ENCODE results near the gene REST.
"Not testable (repeated sequence)": the region's sequence is repeated elsewhere in the genome, so short reads cannot be mapped to it uniquely, and the experiment has no call there.

Gene REST, protein sequence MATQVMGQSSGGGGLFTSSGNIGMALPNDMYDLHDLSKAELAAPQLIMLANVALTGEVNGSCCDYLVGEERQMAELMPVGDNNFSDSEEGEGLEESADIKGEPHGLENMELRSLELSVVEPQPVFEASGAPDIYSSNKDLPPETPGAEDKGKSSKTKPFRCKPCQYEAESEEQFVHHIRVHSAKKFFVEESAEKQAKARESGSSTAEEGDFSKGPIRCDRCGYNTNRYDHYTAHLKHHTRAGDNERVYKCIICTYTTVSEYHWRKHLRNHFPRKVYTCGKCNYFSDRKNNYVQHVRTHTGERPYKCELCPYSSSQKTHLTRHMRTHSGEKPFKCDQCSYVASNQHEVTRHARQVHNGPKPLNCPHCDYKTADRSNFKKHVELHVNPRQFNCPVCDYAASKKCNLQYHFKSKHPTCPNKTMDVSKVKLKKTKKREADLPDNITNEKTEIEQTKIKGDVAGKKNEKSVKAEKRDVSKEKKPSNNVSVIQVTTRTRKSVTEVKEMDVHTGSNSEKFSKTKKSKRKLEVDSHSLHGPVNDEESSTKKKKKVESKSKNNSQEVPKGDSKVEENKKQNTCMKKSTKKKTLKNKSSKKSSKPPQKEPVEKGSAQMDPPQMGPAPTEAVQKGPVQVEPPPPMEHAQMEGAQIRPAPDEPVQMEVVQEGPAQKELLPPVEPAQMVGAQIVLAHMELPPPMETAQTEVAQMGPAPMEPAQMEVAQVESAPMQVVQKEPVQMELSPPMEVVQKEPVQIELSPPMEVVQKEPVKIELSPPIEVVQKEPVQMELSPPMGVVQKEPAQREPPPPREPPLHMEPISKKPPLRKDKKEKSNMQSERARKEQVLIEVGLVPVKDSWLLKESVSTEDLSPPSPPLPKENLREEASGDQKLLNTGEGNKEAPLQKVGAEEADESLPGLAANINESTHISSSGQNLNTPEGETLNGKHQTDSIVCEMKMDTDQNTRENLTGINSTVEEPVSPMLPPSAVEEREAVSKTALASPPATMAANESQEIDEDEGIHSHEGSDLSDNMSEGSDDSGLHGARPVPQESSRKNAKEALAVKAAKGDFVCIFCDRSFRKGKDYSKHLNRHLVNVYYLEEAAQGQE

DNA sequence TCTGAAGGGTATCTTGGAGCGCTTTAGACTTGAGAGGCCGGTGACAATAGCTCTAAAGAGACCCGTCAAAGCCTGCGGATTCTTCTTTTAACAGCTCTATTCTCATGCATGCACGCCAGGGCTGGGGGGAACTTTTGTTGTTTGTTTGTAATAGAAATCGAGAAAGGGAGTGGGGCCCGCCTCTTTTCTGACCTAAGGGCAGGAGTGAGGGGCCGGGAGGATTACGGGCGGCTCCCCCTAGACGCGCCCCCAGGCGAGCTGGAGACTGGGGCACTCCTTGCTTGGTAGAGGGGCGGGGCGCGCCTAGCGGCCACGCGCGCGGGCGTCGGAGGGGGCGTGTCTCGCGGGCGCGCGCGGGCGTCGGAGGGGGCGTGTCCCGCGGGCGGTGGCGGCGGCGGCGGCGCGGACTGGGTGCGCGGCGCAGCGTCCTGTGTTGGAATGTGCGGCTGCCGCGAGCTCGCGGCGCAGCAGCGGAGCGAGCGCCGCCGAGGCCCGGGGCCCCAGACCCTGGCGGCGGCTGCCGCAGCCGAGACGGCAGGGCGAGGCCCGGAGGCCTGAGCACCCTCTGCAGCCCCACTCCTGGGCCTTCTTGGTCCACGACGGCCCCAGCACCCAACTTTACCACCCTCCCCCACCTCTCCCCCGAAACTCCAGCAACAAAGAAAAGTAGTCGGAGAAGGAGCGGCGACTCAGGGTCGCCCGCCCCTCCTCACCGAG, at the start of gene REST:
Gene REST, plus strand, starts transcription at position 412 of the 717 bp plus-strand sequence. CDS start 2,739 bp downstream, outside the sequence.
- peak; percentile 80 for DNase-seq

DNA sequence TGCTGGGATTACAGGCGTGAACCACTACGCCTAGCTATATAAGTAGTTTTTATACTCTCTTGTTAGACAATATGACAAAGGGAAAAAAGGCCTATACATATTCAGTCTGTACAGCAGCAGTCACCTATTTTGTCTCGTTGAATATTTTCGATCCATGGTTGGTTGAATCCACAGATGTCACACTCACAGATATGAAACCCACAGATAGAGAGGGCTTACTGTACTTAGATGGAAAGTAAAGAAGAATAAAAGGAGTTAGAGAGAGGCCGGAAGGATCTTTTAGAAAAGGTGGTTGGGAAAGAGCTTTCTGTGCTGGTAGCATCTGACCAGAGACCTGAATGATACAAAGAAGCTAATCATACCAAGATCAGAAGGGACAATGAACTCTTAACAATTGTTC, 47.9 kb upstream of the REST start:
- no peak for DNase-seq

DNA sequence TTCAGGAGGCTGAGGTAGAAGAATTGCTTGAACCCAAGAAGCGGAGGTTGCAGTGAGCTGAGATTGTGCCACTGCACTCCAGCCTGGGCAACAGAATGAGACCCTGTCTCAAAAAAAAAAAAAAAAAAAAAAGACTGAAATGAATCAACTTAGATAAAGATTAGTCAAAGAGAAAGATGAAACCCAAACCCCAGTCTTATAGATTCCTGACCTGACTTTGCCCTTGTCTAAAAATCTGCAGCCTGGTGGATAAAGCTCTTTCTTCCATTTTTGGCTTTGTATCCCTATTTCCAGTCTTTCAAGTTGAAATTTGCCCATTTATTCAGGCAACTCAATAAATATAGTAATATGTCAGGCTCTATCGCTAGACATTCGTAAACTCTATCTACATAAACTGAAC, 46.9 kb upstream of the REST start:
- DNase-seq, result no peak

DNA sequence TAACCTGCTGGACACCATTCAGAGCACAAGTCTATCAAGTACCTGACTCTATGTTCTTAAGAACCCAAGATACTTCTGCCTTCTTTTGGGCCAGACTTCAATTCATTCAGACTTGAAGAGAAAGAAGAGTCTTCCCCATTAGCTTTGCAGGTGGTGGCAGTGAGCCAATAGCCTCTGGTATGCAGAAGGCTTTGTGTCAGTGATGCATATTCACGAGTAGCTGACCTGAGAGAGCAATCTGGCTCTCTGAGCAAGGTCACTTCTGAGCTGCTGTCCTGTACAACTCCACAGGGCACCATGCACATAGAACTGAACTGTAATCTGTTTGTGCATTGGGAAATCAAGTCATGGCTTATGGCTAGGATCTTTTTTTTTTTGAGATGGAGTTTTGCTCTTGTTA, 46.3 kb upstream of the REST start:
- DNase-seq, result no peak

DNA sequence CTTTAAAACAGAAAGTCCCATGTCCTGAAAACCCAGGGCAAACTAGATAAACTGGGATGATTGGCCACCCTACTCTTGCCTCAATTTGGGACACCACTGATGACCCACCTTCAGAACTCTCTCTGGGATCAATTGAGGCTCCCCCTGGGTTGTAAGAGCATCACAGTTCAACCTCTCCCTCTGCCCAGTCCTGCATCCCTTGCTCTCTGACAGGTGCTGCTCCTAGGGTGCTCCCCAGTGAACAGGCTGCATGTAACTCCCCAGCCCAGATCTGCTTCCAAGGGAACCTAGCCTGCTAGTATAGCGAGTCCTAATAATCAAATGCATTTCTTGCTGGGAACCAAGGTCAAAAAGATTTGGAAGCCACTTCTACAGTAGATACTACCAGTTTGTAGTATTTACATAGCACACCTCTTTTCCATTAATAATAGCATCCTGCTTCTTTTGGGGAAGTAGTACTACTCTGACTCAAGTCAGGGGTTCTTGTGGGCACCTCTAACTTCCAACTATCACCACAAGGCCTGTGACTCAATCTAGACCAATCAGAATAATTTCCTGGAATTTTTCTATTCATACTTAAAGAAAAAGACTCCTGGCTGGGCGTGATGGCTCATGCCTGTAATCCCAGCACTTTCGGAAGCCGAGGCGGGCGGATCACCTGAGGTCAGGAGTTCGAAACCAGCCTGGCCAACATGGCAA, 44.1 kb upstream of the REST start:
- DNase-seq, result no peak

DNA sequence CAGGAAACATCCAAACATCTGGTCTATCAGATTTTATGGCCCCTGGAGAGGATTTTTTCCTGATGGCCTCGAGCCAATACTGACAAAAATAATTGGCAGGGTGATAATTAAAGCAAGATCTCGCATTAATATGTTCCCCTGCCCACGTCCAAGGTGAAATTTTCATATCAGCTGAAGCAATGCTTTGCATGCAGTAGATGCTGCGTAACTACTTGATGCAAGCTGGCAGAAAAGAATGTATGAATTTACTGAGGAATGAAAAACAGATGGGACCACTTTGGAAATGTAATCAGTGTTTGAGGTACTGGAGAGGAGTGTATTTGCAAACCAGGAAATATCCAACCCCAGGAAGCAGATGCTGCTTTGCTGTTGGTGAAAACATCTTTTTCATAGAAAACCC, 36.8 kb upstream of the REST start:
- no peak for DNase-seq

DNA sequence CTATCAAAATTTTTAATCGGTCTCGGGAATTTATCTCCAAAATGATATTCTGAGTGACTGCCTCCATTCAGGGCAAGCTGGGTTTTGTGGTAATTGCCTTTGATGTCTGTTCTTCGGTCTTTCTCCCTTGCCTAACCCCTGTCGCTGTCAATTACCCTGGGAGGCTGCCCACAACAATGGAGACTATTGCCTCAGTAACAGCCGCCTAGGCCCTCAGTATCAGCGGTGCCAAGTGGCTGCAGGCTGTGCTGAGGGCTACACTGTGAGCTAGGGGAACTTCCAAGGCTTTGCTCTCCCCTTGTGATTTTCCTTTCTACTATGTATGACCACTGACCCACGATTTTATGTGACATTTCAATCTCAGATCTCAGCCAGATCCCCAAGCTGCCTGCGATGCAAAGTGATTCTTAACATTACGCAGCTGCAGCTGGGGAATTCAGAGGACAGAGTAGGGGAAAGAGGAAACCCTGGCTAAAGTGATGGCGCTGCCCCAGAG, 36.3 kb upstream of the REST start:
- DNase-seq, result no peak

DNA sequence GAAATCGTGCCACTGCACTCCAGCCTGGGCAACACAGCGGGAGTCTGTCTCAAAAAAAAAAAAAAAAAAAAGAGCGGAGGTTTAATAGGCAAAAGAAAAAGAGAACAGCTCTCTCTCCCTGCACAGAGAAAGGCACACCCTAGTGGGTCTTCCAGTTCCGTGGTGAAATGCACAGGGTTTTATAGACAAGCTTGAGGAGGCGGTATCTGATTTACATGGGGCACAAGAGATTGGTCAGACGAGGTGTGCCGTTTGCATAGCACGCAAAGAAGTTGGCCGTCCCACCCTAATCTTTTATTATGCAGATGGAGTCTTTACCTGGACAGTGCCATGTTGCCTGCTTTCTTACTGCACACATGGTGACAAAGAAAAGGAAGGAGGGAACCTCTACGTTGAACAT, 33.5 kb upstream of the REST start:
- DNase-seq, result no peak

DNA sequence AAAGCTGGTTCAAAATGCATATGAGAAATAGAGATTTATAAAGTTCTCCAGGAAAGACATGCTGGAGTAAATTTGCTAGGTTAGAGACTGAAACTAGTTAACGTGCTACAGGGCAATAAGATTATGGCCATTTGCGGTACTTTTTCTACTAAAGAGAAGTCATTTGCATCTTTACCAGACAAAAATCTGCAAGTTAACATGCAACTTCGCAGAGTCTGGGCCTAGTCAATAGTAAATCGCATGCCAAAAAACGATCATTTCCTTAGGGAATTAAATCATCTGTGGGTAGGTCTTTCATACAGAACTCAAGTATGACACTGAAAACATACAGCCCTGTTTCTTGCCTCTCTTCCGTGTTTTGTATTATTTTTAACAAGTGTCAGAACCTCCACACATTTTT, 32.8 kb upstream of the REST start:
- no peak for DNase-seq

DNA sequence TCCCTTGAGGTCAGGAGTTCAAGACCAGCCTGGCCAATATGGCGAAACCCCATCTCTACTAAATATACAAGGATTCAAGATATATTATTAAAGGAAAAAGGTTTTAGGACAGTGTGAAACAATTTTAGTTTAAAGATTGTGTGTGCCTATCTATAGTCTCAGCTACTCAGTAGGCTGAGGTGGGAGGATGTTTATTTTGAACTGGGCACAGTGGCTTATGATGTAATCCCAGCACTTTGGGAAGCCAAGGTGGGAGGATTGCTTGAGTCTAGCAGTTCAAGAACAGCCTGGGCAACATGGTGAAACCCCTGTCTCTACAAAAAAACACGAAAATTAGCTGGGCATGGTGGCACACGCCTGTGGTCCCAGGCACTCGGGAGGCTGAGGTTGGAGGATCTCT, 31.4 kb upstream of the REST start:
- DNase-seq, result no peak

DNA sequence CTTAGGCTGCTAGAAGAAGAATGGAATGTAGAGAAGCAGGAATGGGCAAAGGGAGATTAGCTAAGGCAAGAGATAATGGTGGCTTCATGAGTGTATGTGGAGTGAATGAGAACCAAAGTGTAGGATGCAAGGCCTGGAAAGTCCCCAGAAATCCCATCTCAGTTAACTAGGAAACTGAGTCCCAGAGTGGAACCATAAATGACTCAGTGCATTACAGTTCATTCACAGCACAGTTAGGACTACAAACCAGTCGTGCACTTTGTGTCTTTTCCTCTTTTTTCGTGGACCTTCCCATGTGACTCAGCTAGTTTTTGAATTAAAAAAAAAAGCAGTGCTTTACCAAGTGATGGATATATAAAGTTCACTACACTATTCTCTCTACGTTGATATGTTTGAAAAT, 27.7 kb upstream of the REST start:
- DNase-seq, result no peak

DNA sequence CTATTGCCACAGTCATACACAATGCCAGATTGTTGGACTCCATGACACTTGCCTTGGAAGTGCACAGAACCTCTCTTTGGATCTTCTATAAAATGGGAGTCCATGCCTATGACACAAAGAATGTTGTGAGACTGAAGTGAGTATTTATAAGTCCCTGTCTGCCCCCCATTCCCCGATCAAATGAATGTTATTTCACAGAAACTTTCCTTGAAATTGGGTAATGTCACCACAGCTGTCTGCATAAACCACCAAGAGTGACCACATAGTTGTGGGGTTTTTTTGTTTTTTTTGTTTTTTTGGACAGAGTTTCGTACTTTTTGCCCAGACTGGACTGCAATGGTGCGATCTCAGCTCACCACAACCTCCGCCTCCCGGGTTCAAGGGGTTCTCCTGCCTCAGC, 27.1 kb upstream of the REST start:
- no peak for DNase-seq

DNA sequence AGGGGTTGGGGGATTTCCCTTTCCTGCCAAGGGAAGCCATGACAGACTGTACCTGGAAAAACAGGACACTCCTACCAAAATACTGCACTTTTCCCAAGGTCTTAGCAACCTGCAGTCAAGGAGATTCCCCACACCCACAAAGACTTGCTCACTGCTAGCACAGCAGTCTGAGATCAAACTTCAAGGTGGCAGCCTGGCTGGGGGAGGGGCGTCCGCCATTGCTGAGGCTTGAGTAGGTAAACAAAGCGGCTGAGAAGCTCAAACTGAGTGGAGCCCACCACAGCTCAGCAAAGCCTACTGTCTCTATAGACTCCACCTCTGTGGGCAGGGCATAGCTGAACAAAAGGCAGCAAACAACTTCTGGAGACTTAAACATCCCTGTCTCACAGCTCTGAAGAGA, 23.2 kb upstream of the REST start:
- not testable (repeated sequence) for DNase-seq

DNA sequence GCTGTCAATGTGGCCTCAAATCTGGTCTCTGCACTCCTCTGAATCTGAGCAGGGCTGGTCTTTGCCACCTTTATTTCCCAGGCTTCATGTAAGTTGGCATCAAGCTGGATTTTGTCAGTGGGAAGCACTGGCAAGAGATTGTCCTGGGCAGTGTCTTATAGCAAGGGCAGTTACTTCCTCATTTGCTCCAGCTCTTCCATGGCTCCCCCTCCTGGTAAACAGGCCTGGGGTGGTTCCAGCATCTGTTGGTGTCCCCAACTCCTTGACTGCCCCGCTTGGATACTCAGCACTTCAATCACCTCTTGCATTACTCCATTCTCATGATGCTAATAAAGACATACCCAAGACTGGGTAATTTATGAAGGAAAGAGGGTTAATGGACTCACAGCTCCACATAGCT, 15.0 kb upstream of the REST start:
- DNase-seq, result no peak

DNA sequence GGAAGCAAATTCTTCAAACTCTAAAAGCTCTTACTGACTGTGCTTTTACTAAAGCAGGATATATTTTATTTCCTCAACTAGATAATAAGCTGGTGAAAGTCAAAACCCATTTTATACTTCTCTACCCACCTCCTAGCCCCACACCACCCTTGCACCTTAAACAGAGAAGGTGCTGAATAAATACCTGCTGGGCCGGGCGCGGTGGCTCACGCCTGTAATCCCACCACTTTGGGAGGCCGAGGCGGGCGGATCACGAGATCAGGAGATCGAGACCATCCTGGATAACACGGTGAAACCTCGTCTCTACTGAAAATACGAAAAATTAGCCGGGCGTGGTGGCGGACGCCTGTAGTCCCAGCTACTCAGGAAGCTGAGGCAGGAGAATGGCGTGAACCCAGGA, 9.9 kb upstream of the REST start:
- not testable (repeated sequence) for DNase-seq

DNA sequence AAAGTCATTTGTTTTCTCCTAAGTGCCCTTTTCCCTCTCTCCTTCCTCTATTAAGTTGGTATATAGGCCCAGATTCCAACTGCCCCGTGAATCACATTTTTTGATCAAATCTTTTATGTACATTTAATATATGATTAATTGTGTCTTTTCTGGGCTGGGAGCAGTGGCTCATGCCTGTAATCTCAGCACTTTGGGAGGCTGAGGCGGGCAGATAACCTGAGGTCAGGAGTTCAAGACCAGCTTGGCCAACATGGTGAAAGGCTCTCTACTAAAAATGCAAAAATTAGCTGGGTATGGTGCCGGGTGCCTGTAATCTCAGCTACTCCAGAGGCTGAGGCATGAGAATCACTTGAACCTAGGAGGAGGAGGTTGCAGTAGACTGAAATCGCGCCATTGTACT, 7.5 kb upstream of the REST start:
- DNase-seq, result not testable (repeated sequence)

DNA sequence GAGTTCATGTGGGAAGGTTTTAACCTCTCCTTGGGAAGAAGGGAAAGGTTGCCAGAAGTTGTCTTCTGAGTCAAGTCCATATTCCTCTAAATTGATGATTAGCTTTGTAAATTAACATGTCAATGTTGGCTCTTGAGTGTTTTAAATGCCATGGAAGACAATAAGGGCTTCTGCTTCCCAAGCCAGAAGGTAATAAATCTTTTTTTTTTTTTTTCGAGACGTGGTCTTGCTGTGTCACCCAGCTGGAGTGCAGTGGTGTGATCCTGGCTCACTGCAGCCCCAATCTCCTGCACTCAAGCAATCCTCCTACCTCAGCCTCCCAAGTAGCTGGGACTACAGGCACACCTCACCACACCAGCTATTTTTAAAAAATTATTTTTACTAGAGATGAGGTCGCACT, 5.0 kb upstream of the REST start:
- no peak for DNase-seq

DNA sequence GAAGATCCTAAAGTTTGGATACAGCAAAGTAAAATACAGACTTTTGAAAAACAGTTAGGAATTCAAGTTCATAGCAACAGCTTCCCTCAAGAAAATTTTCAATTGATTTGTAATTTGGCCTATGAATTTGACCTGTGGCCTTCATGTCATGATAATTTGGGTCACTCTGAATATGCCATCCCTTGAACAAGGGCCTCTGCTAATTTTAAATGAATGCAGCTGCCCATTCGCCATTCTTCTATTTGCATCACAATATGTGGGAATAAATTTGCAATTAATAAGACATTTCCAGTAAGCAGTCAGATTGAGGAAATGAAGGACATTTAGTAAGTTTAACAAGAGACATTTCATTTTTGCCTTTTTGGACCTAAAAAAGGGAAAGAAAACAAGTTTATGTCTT, 1.9 kb upstream of the REST start:
- DNase-seq, result no peak

DNA sequence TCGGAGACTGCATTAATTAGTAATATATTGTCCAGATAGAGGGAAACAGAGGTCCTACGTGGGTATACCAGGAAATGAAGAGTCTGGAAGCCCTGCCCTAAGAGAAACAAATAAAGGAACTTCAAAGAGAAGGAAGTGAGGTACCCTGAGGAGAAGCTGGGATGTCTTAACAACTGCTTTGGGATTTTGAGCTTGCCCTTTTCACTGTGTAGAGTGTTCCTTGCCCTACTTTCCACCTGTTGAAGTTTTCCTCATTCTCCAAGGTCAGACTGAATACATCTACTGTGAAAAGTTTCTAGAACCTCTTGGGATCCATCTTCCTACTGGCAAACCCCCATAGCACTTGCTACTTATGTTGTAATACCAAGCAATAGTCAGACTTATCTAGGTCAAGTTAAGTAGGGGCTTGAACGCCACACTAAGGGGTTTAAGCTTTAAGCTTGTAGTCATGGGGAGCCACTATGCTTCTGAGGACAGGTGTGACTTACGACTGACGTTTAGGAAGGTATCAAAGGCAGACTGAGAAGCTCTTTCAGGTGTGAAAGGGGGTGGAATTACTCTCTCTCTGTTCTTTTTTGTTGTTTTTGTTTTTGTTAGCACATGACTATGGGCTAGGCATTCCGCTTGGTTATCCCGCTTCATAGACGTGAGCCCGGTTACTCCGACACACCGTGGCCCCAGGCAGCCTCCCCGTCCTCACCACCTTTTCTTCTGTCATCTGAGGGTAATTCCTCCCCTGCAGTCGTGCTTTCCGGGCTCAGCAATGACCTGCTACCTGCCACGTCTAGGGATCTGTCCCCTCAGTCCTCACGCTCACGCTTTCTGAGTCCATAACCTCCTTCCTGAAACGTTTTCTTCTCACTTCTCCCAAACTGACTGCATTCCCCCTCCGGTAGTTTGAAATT, 959 bp upstream of the REST start:
- no peak for DNase-seq

DNA sequence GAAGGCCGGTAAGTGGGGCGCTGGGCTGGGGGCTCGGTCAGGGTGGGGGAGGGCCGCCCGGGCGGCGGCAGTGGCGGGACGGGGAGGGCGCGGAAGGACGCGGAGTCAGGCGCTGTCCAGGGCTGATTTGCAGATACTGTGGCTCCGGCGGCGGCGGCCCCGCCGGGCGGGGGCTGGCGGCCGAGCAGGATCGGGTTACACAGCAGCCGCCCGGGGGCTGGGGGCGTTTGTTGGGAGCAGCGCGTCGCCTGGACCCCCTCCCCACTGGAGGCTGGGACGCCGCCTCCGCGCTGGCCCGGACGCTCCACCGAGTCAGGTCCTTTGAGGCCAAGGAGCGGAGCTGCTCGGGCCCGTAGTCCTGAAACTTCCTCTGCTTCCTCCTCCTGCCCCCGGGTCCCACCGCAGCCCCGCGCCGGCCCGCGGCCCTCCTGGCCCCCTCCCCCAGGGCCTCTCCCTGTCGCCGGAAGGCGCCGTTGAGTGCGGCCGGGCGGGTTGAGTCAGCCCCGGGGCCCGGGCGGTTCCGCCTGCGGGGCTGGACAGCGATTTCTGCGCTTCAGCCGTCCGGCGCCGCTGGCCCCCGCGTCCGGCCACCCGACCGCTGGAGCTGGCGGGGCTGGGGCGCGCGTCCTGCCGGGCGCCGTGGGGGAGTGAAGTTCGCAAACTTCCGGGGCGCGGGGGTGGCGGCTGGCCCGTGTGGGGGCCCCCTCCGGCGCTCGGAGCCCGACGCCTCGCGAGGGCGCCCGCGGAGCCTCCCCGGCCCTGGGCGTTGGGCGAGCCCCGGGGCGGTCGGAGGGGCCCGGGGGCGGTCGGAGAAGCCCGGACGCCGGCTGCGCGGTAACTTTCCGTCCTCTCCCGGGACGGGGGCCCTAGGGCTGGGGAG, 746 bp downstream of the REST start:
- peak; percentile 70 for DNase-seq
